ENCODE results near the gene VGLL1. TPM values are rescaled to one million over a fixed set of nuclear protein-coding genes. Genes with fewer than 3 reads are reported as not detected.

The VGLL1 gene, protein sequence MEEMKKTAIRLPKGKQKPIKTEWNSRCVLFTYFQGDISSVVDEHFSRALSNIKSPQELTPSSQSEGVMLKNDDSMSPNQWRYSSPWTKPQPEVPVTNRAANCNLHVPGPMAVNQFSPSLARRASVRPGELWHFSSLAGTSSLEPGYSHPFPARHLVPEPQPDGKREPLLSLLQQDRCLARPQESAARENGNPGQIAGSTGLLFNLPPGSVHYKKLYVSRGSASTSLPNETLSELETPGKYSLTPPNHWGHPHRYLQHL
- polyA plus RNA-seq (2013, experiment 1 of 2): not detected
- polyA plus RNA-seq (2013, experiment 2 of 2): 0.08 TPM

DNA sequence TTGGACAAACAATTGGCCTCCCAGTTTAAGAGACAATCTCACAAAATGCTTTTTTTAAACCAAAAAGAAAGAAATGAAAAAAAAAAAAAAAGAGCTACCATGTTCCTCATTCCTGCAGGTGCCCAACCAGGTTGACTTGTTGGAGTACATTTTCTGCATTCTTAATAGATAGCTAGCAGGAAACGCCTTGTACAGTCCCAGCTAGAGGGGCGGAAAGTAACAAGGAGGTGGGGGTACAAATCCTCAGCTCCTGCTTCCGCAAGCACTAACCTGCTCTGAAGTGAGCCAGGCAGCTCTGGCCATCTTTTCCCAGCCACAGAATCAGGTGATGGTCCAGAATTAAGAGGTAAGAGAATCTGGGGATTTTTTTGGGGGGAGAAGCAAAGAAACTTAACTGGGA is at the start of gene VGLL1:
Gene VGLL1, plus strand, starts transcription at position 265 of the 400 bp plus-strand sequence. CDS start 3,806 bp downstream, outside the sequence.
- WGBS, 2 donors (ENCODE audit: extremely low coverage in 2 of 2, insufficient read length in 2 of 2, insufficient replicate concordance in 1 of 2): no CpG with 5 or more reads among the region's 3 CpGs
- H2AFZ ChIP-seq (ENCODE audit: low read length): no peak within 1 kb of the TSS

DNA sequence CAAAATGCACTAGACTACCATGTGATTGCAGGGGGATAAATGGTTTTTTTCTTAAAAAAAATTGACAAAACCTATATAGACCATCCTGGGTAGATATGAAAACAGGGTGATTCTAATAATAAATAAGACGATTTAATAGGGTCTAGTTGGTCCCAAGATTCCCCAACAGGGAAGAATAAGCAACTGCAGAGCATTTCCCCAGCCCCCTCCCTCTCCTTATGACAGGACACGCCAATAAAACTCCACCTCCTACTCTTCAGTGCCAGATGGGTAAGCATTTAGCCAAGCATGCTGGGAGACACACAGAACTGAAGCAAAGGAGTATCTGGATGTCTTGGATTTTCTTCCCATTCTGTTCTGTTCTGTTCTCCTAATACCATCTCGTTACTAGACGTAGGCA is 44.4 kb upstream of the VGLL1 start, which contains the start of gene BRS3:
Gene BRS3, plus strand, starts transcription at position 301 of the 400 bp plus-strand sequence. CDS start 168 bp downstream, outside the sequence.
- Histone ChIP-seq H2BK120ac (ENCODE audit: low read depth, low read length) (no peak within 1 kb of the TSS), H3K23ac (ENCODE audit: low read depth, low read length, poor library complexity) (no peak within 1 kb of the TSS), H3K27ac (replicated peaks; ENCODE audit: low read length) (no peak within 1 kb of the TSS), H3K9ac (ENCODE audit: low read depth, low read length, poor library complexity) (no peak within 1 kb of the TSS), H3K14ac (ENCODE audit: low read length) (no peak within 1 kb of the TSS), H2AFZ (ENCODE audit: low read length) (no peak within 1 kb of the TSS), H2AK5ac (ENCODE audit: low read depth, low read length) (no peak within 1 kb of the TSS), H3K4me2 (ENCODE audit: insufficient read depth, low read length, poor library complexity, severe bottlenecking) (no peak within 1 kb of the TSS), H4K91ac (ENCODE audit: low read depth, low read length, poor library complexity) (no peak within 1 kb of the TSS), H3K79me1 (ENCODE audit: low read depth, low read length) (no peaks in the 10 kb centered on the region), H3K4me1 (ENCODE audit: control insufficient read depth in 2 of 2, insufficient read depth in 1 of 2, low read depth in 1 of 2, low read length in 2 of 2) (no peaks in the 10 kb centered on the region), H3K4ac (ENCODE audit: low read length) (no peak within 1 kb of the TSS), H4K8ac (ENCODE audit: low read depth, low read length) (no peak within 1 kb of the TSS), H2BK5ac (ENCODE audit: low read length) (no peak within 1 kb of the TSS), H3K9me3 (replicated peaks in 1 of 2; ENCODE audit: control insufficient read depth in 2 of 2, insufficient read depth in 1 of 2, low read depth in 1 of 2, low read length in 2 of 2) (no peaks in the 10 kb centered on the region), H3K4me3 (ENCODE audit: low read length in 2 of 2) (no peak within 1 kb of the TSS), H2BK15ac (ENCODE audit: low read length) (no peak within 1 kb of the TSS), H3K27me3 (ENCODE audit: control insufficient read depth in 3 of 3, insufficient read depth in 3 of 3, low read depth in 1 of 3, low read length in 3 of 3) (peaks cover 0 to 29% (median 0%) of the 10 kb centered on the region in 3 experiments), H2BK12ac (ENCODE audit: low read length) (no peak within 1 kb of the TSS), H3K18ac (ENCODE audit: low read length) (no peak within 1 kb of the TSS), H3K36me3 (replicated peaks in 1 of 2; ENCODE audit: control insufficient read depth in 2 of 2, insufficient read depth in 2 of 2, low read length in 2 of 2) (no peaks in the 10 kb centered on the region)
- no peak for DNase-seq (ENCODE audit: low spot score)
- WGBS, 2 donors (ENCODE audit: extremely low coverage in 2 of 2, insufficient read length in 2 of 2, insufficient replicate concordance in 1 of 2): no CpG with 5 or more reads among the region's 4 CpGs

More for the DNA sequence above, at the start of gene VGLL1:
- H2AK5ac ChIP-seq (ENCODE audit: low read depth, low read length): no peak within 1 kb of the TSS
- H4K91ac ChIP-seq (ENCODE audit: low read depth, low read length, poor library complexity): no peak within 1 kb of the TSS
- no peak within 1 kb of the TSS for H4K8ac ChIP-seq (ENCODE audit: low read depth, low read length)
- H2BK12ac ChIP-seq (ENCODE audit: low read length): no peak within 1 kb of the TSS
- H2BK15ac ChIP-seq (ENCODE audit: low read length): no peak within 1 kb of the TSS
- H3K4ac ChIP-seq (ENCODE audit: low read length): no peak within 1 kb of the TSS
- no peak within 1 kb of the TSS for H2BK5ac ChIP-seq (ENCODE audit: low read length)
- no peaks in the 10 kb centered on the region for H3K79me1 ChIP-seq (ENCODE audit: low read depth, low read length)
- H3K4me2 ChIP-seq (ENCODE audit: insufficient read depth, low read length, poor library complexity, severe bottlenecking): no peak within 1 kb of the TSS
- no peaks in the 10 kb centered on the region for H3K9me3 ChIP-seq (replicated peaks in 1 of 2; ENCODE audit: control insufficient read depth in 2 of 2, insufficient read depth in 1 of 2, low read depth in 1 of 2, low read length in 2 of 2)
- DNase-seq (ENCODE audit: low spot score): no peak
- H3K23ac ChIP-seq (ENCODE audit: low read depth, low read length, poor library complexity): no peak within 1 kb of the TSS
- no peak within 1 kb of the TSS for H3K9ac ChIP-seq (ENCODE audit: low read depth, low read length, poor library complexity)
- no peak within 1 kb of the TSS for H3K27ac ChIP-seq (replicated peaks; ENCODE audit: low read length)
- H3K4me3 ChIP-seq (ENCODE audit: low read length in 2 of 2): no peak within 1 kb of the TSS
- no peaks in the 10 kb centered on the region for H3K36me3 ChIP-seq (replicated peaks in 1 of 2; ENCODE audit: control insufficient read depth in 2 of 2, insufficient read depth in 2 of 2, low read length in 2 of 2)
- H2BK120ac ChIP-seq (ENCODE audit: low read depth, low read length): no peak within 1 kb of the TSS
- no peaks in the 10 kb centered on the region for H3K4me1 ChIP-seq (ENCODE audit: control insufficient read depth in 2 of 2, insufficient read depth in 1 of 2, low read depth in 1 of 2, low read length in 2 of 2)
- no peak within 1 kb of the TSS for H3K14ac ChIP-seq (ENCODE audit: low read length)
- no peak within 1 kb of the TSS for H3K18ac ChIP-seq (ENCODE audit: low read length)
- peaks cover 0 to 30% (median 0%) of the 10 kb centered on the region in 3 experiments for H3K27me3 ChIP-seq (ENCODE audit: control insufficient read depth in 3 of 3, insufficient read depth in 3 of 3, low read depth in 1 of 3, low read length in 3 of 3)

DNA sequence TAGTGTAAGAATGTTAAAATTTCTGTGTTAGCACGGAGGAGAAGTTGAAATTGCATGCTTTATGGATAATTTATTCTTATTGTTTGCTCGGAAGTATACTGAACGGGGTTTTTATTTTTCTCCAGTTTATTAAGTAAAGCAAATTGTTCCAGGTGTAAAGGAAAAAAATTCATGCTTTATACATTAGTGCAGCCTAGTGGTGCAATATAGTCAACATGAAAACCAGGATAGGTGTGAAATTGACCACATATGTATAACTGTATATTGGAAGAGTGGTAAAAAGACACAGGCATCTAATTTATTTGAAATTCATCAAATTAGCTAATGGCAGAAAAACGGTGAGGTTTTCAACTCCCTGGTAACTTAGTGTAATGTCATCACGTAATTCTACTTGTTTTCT is 43.3 kb upstream of the VGLL1 start:
- Histone ChIP-seq H3K27me3 (ENCODE audit: control insufficient read depth in 3 of 3, insufficient read depth in 3 of 3, low read depth in 1 of 3, low read length in 3 of 3) (peaks cover 0 to 34% (median 0%) of the 10 kb centered on the region in 3 experiments), H3K14ac (ENCODE audit: low read length) (no peak overlapping the region), H2BK15ac (ENCODE audit: low read length) (no peak overlapping the region), H2BK120ac (ENCODE audit: low read depth, low read length) (no peak overlapping the region), H3K4ac (ENCODE audit: low read length) (no peak overlapping the region), H3K23ac (ENCODE audit: low read depth, low read length, poor library complexity) (no peak overlapping the region), H4K91ac (ENCODE audit: low read depth, low read length, poor library complexity) (no peak overlapping the region), H3K27ac (replicated peaks; ENCODE audit: low read length) (no peak overlapping the region), H3K4me2 (ENCODE audit: insufficient read depth, low read length, poor library complexity, severe bottlenecking) (no peak overlapping the region), H3K4me3 (ENCODE audit: low read length in 2 of 2) (no peak overlapping the region), H3K9ac (ENCODE audit: low read depth, low read length, poor library complexity) (no peak overlapping the region), H4K8ac (ENCODE audit: low read depth, low read length) (no peak overlapping the region), H2AFZ (ENCODE audit: low read length) (no peak overlapping the region), H3K79me1 (ENCODE audit: low read depth, low read length) (no peaks in the 10 kb centered on the region), H3K9me3 (replicated peaks in 1 of 2; ENCODE audit: control insufficient read depth in 2 of 2, insufficient read depth in 1 of 2, low read depth in 1 of 2, low read length in 2 of 2) (no peaks in the 10 kb centered on the region), H3K36me3 (replicated peaks in 1 of 2; ENCODE audit: control insufficient read depth in 2 of 2, insufficient read depth in 2 of 2, low read length in 2 of 2) (no peaks in the 10 kb centered on the region), H2BK12ac (ENCODE audit: low read length) (no peak overlapping the region), H2BK5ac (ENCODE audit: low read length) (no peak overlapping the region), H3K4me1 (ENCODE audit: control insufficient read depth in 2 of 2, insufficient read depth in 1 of 2, low read depth in 1 of 2, low read length in 2 of 2) (no peaks in the 10 kb centered on the region), H2AK5ac (ENCODE audit: low read depth, low read length) (no peak overlapping the region), H3K18ac (ENCODE audit: low read length) (no peak overlapping the region)
- no peak for DNase-seq (ENCODE audit: low spot score)
- WGBS, 2 donors (ENCODE audit: extremely low coverage in 2 of 2, insufficient read length in 2 of 2, insufficient replicate concordance in 1 of 2): no CpG with 5 or more reads among the region's 5 CpGs

DNA sequence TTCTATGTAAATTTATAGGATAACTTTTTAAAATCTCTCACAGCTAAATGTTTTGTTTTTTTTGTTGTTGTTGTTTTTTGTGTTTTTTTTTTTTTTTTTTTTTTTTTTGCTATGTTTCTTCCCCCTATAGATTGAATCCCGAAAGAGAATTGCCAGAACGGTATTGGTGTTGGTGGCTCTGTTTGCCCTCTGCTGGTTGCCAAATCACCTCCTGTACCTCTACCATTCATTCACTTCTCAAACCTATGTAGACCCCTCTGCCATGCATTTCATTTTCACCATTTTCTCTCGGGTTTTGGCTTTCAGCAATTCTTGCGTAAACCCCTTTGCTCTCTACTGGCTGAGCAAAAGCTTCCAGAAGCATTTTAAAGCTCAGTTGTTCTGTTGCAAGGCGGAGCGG is 40.2 kb upstream of the VGLL1 start:
- H2BK120ac ChIP-seq (ENCODE audit: low read depth, low read length): no peak overlapping the region
- no peak for DNase-seq (ENCODE audit: low spot score)
- no peak overlapping the region for H2BK12ac ChIP-seq (ENCODE audit: low read length)
- H3K23ac ChIP-seq (ENCODE audit: low read depth, low read length, poor library complexity): no peak overlapping the region
- H3K36me3 ChIP-seq (replicated peaks in 1 of 2; ENCODE audit: control insufficient read depth in 2 of 2, insufficient read depth in 2 of 2, low read length in 2 of 2): no peaks in the 10 kb centered on the region
- H3K9ac ChIP-seq (ENCODE audit: low read depth, low read length, poor library complexity): no peak overlapping the region
- no peak overlapping the region for H3K27ac ChIP-seq (replicated peaks; ENCODE audit: low read length)
- no peak overlapping the region for H3K14ac ChIP-seq (ENCODE audit: low read length)
- H2BK5ac ChIP-seq (ENCODE audit: low read length): no peak overlapping the region
- no peaks in the 10 kb centered on the region for H3K4me1 ChIP-seq (ENCODE audit: control insufficient read depth in 2 of 2, insufficient read depth in 1 of 2, low read depth in 1 of 2, low read length in 2 of 2)
- no peak overlapping the region for H3K4me2 ChIP-seq (ENCODE audit: insufficient read depth, low read length, poor library complexity, severe bottlenecking)
- no peak overlapping the region for H3K18ac ChIP-seq (ENCODE audit: low read length)
- no peak overlapping the region for H3K4ac ChIP-seq (ENCODE audit: low read length)
- no peak overlapping the region for H4K8ac ChIP-seq (ENCODE audit: low read depth, low read length)
- no peak overlapping the region for H2BK15ac ChIP-seq (ENCODE audit: low read length)
- no CpG with 5 or more reads among the region's 6 CpGs for WGBS, 2 donors (ENCODE audit: extremely low coverage in 2 of 2, insufficient read length in 2 of 2, insufficient replicate concordance in 1 of 2)
- H3K4me3 ChIP-seq (ENCODE audit: low read length in 2 of 2): no peak overlapping the region
- no peaks in the 10 kb centered on the region for H3K9me3 ChIP-seq (replicated peaks in 1 of 2; ENCODE audit: control insufficient read depth in 2 of 2, insufficient read depth in 1 of 2, low read depth in 1 of 2, low read length in 2 of 2)
- H2AFZ ChIP-seq (ENCODE audit: low read length): no peak overlapping the region
- peaks cover 0 to 34% (median 0%) of the 10 kb centered on the region in 3 experiments for H3K27me3 ChIP-seq (ENCODE audit: control insufficient read depth in 3 of 3, insufficient read depth in 3 of 3, low read depth in 1 of 3, low read length in 3 of 3)
- no peak overlapping the region for H2AK5ac ChIP-seq (ENCODE audit: low read depth, low read length)
- H3K79me1 ChIP-seq (ENCODE audit: low read depth, low read length): no peaks in the 10 kb centered on the region
- H4K91ac ChIP-seq (ENCODE audit: low read depth, low read length, poor library complexity): no peak overlapping the region
